GM12801 (cell line): ENCODE measurements around the gene COX4I1.

Experiments
- TF ChIP-seq, protein P1 (sequence below): IDR thresholded peaks from one replicate; pipeline ENCODE4 v1.5.1; 2011; ENCODE audit warnings: control low read depth; ENCODE audit not compliant: insufficient read length; ENCODE audit errors: extremely low read depth

The COX4I1 gene

DNA sequence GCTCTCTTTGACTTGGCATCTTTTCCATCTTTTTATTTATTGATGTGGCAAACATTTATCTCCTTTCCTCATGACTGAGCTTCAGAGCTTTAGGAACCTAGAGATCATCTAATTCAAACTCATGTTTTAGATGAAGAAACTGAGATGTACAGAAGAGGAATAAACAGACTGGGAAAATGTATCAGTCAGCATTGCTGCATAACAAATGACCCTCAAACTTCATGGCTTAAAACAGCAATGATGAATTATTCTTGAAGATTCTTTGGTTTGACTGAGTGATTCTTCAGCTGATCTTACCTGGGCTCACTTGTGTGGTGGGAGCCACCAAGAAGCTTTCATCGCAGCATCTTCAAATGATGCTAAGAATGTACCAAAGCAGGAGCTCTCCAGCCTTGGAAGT, 55.4 kb downstream of the COX4I1 start:
- TF ChIP-seq, protein P1, sequence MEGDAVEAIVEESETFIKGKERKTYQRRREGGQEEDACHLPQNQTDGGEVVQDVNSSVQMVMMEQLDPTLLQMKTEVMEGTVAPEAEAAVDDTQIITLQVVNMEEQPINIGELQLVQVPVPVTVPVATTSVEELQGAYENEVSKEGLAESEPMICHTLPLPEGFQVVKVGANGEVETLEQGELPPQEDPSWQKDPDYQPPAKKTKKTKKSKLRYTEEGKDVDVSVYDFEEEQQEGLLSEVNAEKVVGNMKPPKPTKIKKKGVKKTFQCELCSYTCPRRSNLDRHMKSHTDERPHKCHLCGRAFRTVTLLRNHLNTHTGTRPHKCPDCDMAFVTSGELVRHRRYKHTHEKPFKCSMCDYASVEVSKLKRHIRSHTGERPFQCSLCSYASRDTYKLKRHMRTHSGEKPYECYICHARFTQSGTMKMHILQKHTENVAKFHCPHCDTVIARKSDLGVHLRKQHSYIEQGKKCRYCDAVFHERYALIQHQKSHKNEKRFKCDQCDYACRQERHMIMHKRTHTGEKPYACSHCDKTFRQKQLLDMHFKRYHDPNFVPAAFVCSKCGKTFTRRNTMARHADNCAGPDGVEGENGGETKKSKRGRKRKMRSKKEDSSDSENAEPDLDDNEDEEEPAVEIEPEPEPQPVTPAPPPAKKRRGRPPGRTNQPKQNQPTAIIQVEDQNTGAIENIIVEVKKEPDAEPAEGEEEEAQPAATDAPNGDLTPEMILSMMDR = no peak

DNA sequence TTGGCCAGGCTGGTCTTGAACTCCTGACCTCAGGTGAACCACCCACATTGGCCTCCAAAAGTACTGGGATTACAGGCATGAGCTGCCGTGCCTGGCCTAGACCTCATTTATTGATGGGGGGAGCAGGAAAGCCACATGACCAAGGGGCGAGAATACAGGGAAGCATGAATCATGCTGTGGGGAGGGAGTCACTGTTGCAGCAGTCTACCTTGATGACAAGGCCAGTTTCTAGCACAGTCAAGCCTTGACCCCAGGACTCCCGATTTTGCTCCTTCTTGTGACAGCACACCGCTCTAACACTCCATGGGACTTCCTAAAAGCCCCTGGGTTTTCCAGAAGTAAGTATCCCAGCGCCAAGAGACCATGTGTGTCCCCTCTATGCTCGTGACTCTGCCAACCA, 56.6 kb downstream of the COX4I1 start:
- TF ChIP-seq, protein P1 = no peak

DNA sequence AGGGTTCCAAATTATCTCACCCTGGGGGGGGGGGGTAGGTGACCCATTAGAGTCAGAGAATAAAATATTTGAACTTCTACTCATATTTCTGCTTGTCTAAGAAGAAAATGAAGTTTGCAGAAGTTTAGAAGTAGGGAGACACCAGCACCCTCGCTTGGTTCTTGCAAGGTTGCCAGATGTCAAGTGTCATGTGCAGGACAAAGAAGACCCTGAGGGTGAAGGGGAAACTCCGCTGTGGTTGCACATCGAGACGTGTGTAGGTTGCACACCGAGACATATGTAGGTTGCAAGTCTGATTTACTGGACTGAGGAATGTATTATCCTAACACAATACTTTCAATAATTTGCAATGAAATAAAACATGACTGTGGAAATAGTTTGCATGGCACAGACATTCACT, 57.1 kb downstream of the COX4I1 start:
- TF ChIP-seq, protein P1 = no peak
